Astrocyte (in vitro differentiated cells and primary cell): Measurements from ENCODE around the gene ZNF516. TPM values are rescaled to one million over a fixed set of nuclear protein-coding genes. Genes with fewer than 3 reads are reported as not detected.

ENCODE experiments used
- DNase-seq: peaks from one replicate; pipeline ENCODE4 v3.0.0-alpha.2; 2010; ENCODE audit warnings: low read depth
- FAIRE-seq: peaks from 2 replicates; lab custom pipeline; 2011; peaks lifted over from hg19 to GRCh38; lab: Jason Lieb, UNC
- H2AFZ ChIP-seq: 2 replicates; pipeline ENCODE4 v1.6.0; 2012; ENCODE audit warnings: low read depth, low read length, inconsistent platforms
- H3K27ac ChIP-seq: 2 replicates; pipeline ENCODE4 v1.5.1; 2011; ENCODE audit warnings: low read depth, low read length, inconsistent platforms
- H3K27me3 ChIP-seq: 2 replicates; pipeline ENCODE4 v1.6.0; 2011; ENCODE audit warnings: low read length, inconsistent platforms; ENCODE audit not compliant: insufficient read depth
- H3K36me3 ChIP-seq: 2 replicates; pipeline ENCODE4 v1.5.1; 2011; ENCODE audit warnings: low read length, inconsistent platforms; ENCODE audit not compliant: insufficient read depth
- H3K4me1 ChIP-seq: 2 replicates; pipeline ENCODE4 v1.5.1; 2011; ENCODE audit warnings: low read length, inconsistent platforms; ENCODE audit not compliant: insufficient read depth
- H3K4me2 ChIP-seq: 2 replicates; pipeline ENCODE4 v1.6.0; 2012; ENCODE audit warnings: low read length, inconsistent platforms
- H3K4me3 ChIP-seq: 2 replicates; pipeline ENCODE4 v1.5.1; 2011; ENCODE audit warnings: low read depth, mild to moderate bottlenecking, low read length, inconsistent platforms; ENCODE audit not compliant: insufficient read depth
- H3K79me2 ChIP-seq: 2 replicates; pipeline ENCODE4 v1.6.0; 2012; ENCODE audit warnings: mild to moderate bottlenecking, low read length, inconsistent platforms; ENCODE audit not compliant: insufficient read depth
- H3K9ac ChIP-seq: 2 replicates; pipeline ENCODE4 v1.6.0; 2012; ENCODE audit warnings: mild to moderate bottlenecking, low read length, inconsistent platforms
- H3K9me3 ChIP-seq: 2 replicates; pipeline ENCODE4 v1.5.1; 2012; ENCODE audit warnings: low read depth, mild to moderate bottlenecking, low read length, inconsistent platforms; ENCODE audit not compliant: insufficient read depth
- H4K20me1 ChIP-seq: 2 replicates; pipeline ENCODE4 v1.6.0; 2012; ENCODE audit warnings: low read length, inconsistent platforms; ENCODE audit not compliant: insufficient read depth
- H3K27ac Mint-ChIP-seq: one replicate; pipeline ENCODE4 v1.8.0; 2021; ENCODE audit warnings: mild to moderate bottlenecking, mixed read lengths; ENCODE audit not compliant: unreplicated experiment
- H3K27me3 Mint-ChIP-seq: one replicate; pipeline ENCODE4 v1.8.0; 2021; ENCODE audit warnings: low read depth, mixed read lengths; ENCODE audit not compliant: unreplicated experiment
- H3K36me3 Mint-ChIP-seq: one replicate; pipeline ENCODE4 v1.8.0; 2021; ENCODE audit warnings: low read depth, mixed read lengths; ENCODE audit not compliant: unreplicated experiment
- H3K4me1 Mint-ChIP-seq: one replicate; pipeline ENCODE4 v1.8.0; 2021; ENCODE audit warnings: low read depth, mixed read lengths; ENCODE audit not compliant: unreplicated experiment
- H3K4me3 Mint-ChIP-seq: one replicate; pipeline ENCODE4 v1.8.0; 2021; ENCODE audit warnings: mild to moderate bottlenecking, moderate library complexity, mixed read lengths; ENCODE audit not compliant: unreplicated experiment
- H3K9me3 Mint-ChIP-seq: one replicate; pipeline ENCODE4 v1.8.0; 2021; ENCODE audit warnings: mild to moderate bottlenecking, mixed read lengths; ENCODE audit not compliant: unreplicated experiment
- CTCF ChIP-seq: IDR thresholded peaks from 2 replicates; pipeline ENCODE4 v1.5.1; 2011; ENCODE audit warnings: low read depth, mild to moderate bottlenecking, inconsistent platforms, low read length, moderate library complexity; ENCODE audit not compliant: insufficient read depth
- EZH2 ChIP-seq: IDR thresholded peaks from 2 replicates; pipeline ENCODE4 v1.6.1; 2012; ENCODE audit warnings: mild to moderate bottlenecking, low read length, inconsistent platforms; ENCODE audit not compliant: insufficient read depth
- total RNA-seq: library from RNA; stranded (reverse); gene quantifications from 2 replicates; pipeline ENCODE4 v1.2.1, GENCODE V29; 2021

ZNF516 gene
- total RNA-seq, 1 donor from 2014 or later: 59.8 TPM

- no peak for DNase-seq
- Mint-ChIP-seq H3K27me3 (peaks cover 6% of the 10 kb centered on the region), H3K4me1 (peaks cover 2% of the 10 kb centered on the region), H3K4me3 (no peak overlapping the region), H3K27ac (peak overlapping the region; percentile 14), H3K9me3 (no peaks in the 10 kb centered on the region), H3K36me3 (peaks cover 3% of the 10 kb centered on the region)
- Histone ChIP-seq H2AFZ (peak overlapping the region; percentile 54), H3K79me2 (no peaks in the 10 kb centered on the region), H3K27me3 (no peaks in the 10 kb centered on the region), H3K4me2 (peak overlapping the region; percentile 75), H4K20me1 (no peaks in the 10 kb centered on the region), H3K4me1 (no peaks in the 10 kb centered on the region), H3K36me3 (no peaks in the 10 kb centered on the region), H3K27ac (no peak overlapping the region), H3K4me3 (no peak overlapping the region), H3K9ac (no peak overlapping the region), H3K9me3 (peaks cover 3% of the 10 kb centered on the region)
- FAIRE-seq: no peak
- TF ChIP-seq EZH2 (no peak), CTCF (no peak)
These were observed 146.6 kb downstream of the ZNF516 start for GRCh38 chr18:76348267-76349066.

DNA sequence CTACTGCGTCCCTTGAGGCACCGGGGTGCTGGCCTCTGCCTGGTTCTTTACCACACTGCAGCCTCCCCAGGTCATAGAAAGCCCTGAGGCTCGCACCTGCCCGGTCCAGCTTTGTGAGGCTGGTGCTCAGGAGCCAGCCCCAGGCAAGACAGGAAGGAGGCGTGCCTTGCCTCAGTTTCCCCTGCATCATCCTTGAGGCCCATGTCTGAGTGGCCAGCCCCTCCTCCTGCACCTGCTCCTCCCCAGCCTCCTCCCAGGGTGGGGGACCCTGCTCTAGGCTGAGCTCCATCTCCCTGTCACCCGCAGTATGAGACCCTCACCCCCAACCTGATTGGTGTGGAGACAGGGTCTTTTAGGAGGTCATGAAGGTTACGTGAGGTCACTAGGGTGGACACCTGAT, 147.7 kb downstream of the ZNF516 start:
- no peaks in the 10 kb centered on the region for H3K36me3 ChIP-seq
- no peaks in the 10 kb centered on the region for H3K27me3 ChIP-seq
- Mint-ChIP-seq H3K27me3 (peaks cover 6% of the 10 kb centered on the region), H3K9me3 (no peaks in the 10 kb centered on the region), H3K4me1 (peaks cover 2% of the 10 kb centered on the region), H3K4me3 (no peak overlapping the region), H3K36me3 (no peaks in the 10 kb centered on the region), H3K27ac (no peak overlapping the region)
- no peak for TF ChIP-seq EZH2
- TF ChIP-seq CTCF: no peak
- H3K4me1 ChIP-seq: no peaks in the 10 kb centered on the region
- H4K20me1 ChIP-seq: no peaks in the 10 kb centered on the region
- H3K9me3 ChIP-seq: no peaks in the 10 kb centered on the region
- H3K27ac ChIP-seq: no peak overlapping the region
- no peak overlapping the region for H3K4me2 ChIP-seq
- no peak for DNase-seq
- no peak for FAIRE-seq
- H3K4me3 ChIP-seq: no peak overlapping the region
- no peak overlapping the region for H3K9ac ChIP-seq
- H3K79me2 ChIP-seq: no peaks in the 10 kb centered on the region
- H2AFZ ChIP-seq: no peak overlapping the region
